ENCODE measurements around the gene PGGHG.

The PGGHG gene

GRCh38 chr11:297051-297585 lies 8.2 kb downstream of the PGGHG start:
- peaks cover 37% of the 10 kb centered on the region for H3K36me3 ChIP-seq (ENCODE audit: control insufficient read depth, insufficient read depth, low read length)
- H3K4me1 ChIP-seq (ENCODE audit: control insufficient read depth, insufficient read depth, low read length): peaks cover 11% of the 10 kb centered on the region
- no peak overlapping the region for H3K9ac ChIP-seq (ENCODE audit: low read depth, low read length)
- H3K4me3 ChIP-seq (ENCODE audit: low read depth, low read length): no peak overlapping the region
- H3K27me3 ChIP-seq (ENCODE audit: control insufficient read depth, insufficient read depth, low read length): no peaks in the 10 kb centered on the region
- H3K9me3 ChIP-seq (ENCODE audit: control insufficient read depth, insufficient read depth, low read length): no peaks in the 10 kb centered on the region

GRCh38 chr11:297586-298405 lies 8.9 kb downstream of the PGGHG start:
- no peaks in the 10 kb centered on the region for H3K9me3 ChIP-seq (ENCODE audit: control insufficient read depth, insufficient read depth, low read length)
- H3K4me3 ChIP-seq (ENCODE audit: low read depth, low read length): no peak overlapping the region
- H3K4me1 ChIP-seq (ENCODE audit: control insufficient read depth, insufficient read depth, low read length): peaks cover 11% of the 10 kb centered on the region
- H3K27me3 ChIP-seq (ENCODE audit: control insufficient read depth, insufficient read depth, low read length): no peaks in the 10 kb centered on the region
- no peak overlapping the region for H3K9ac ChIP-seq (ENCODE audit: low read depth, low read length)
- peaks cover 30% of the 10 kb centered on the region for H3K36me3 ChIP-seq (ENCODE audit: control insufficient read depth, insufficient read depth, low read length)

GRCh38 chr11:298406-299065 lies 9.6 kb downstream of the PGGHG start:
- H3K9me3 ChIP-seq (ENCODE audit: control insufficient read depth, insufficient read depth, low read length): no peaks in the 10 kb centered on the region
- no peak overlapping the region for H3K9ac ChIP-seq (ENCODE audit: low read depth, low read length)
- H3K27me3 ChIP-seq (ENCODE audit: control insufficient read depth, insufficient read depth, low read length): no peaks in the 10 kb centered on the region
- H3K4me1 ChIP-seq (ENCODE audit: control insufficient read depth, insufficient read depth, low read length): peaks cover 11% of the 10 kb centered on the region
- peaks cover 24% of the 10 kb centered on the region for H3K36me3 ChIP-seq (ENCODE audit: control insufficient read depth, insufficient read depth, low read length)
- no peak overlapping the region for H3K4me3 ChIP-seq (ENCODE audit: low read depth, low read length)

- H3K4me1 ChIP-seq (ENCODE audit: control insufficient read depth, insufficient read depth, low read length): peaks cover 14% of the 10 kb centered on the region
- no peak within 1 kb of the TSS for H3K4me3 ChIP-seq (ENCODE audit: low read depth, low read length)
- H3K27me3 ChIP-seq (ENCODE audit: control insufficient read depth, insufficient read depth, low read length): no peaks in the 10 kb centered on the region
- H3K9me3 ChIP-seq (ENCODE audit: control insufficient read depth, insufficient read depth, low read length): no peaks in the 10 kb centered on the region
- no peak within 1 kb of the TSS for H3K9ac ChIP-seq (ENCODE audit: low read depth, low read length)
- peaks cover 16% of the 10 kb centered on the region for H3K36me3 ChIP-seq (ENCODE audit: control insufficient read depth, insufficient read depth, low read length)
Observed at GRCh38 chr11:299081-299891, 10.4 kb downstream of the PGGHG start, which contains the start of gene IFITM5. IFITM5 (minus strand) TSS chr11:299526; CDS start chr11:299490, 36 bp downstream.

- Histone ChIP-seq H3K9ac (ENCODE audit: low read depth, low read length) (no peak overlapping the region), H3K27me3 (ENCODE audit: control insufficient read depth, insufficient read depth, low read length) (no peaks in the 10 kb centered on the region), H3K36me3 (ENCODE audit: control insufficient read depth, insufficient read depth, low read length) (peaks cover 9% of the 10 kb centered on the region), H3K9me3 (ENCODE audit: control insufficient read depth, insufficient read depth, low read length) (no peaks in the 10 kb centered on the region), H3K4me1 (ENCODE audit: control insufficient read depth, insufficient read depth, low read length) (peaks cover 18% of the 10 kb centered on the region), H3K4me3 (ENCODE audit: low read depth, low read length) (no peak overlapping the region)
Observed at GRCh38 chr11:299951-300735, 11.2 kb downstream of the PGGHG start.

- Histone ChIP-seq H3K36me3 (ENCODE audit: control insufficient read depth, insufficient read depth, low read length) (no peaks in the 10 kb centered on the region), H3K4me1 (ENCODE audit: control insufficient read depth, insufficient read depth, low read length) (peaks cover 36% of the 10 kb centered on the region), H3K4me3 (ENCODE audit: low read depth, low read length) (no peak overlapping the region), H3K27me3 (ENCODE audit: control insufficient read depth, insufficient read depth, low read length) (no peaks in the 10 kb centered on the region), H3K9ac (ENCODE audit: low read depth, low read length) (no peak overlapping the region), H3K9me3 (ENCODE audit: control insufficient read depth, insufficient read depth, low read length) (no peaks in the 10 kb centered on the region)
Observed at GRCh38 chr11:303363-303762, 14.4 kb downstream of the PGGHG start.

GRCh38 chr11:304061-304506 lies 15.2 kb downstream of the PGGHG start:
- peaks cover 36% of the 10 kb centered on the region for H3K4me1 ChIP-seq (ENCODE audit: control insufficient read depth, insufficient read depth, low read length)
- no peak overlapping the region for H3K4me3 ChIP-seq (ENCODE audit: low read depth, low read length)
- no peaks in the 10 kb centered on the region for H3K27me3 ChIP-seq (ENCODE audit: control insufficient read depth, insufficient read depth, low read length)
- no peak overlapping the region for H3K9ac ChIP-seq (ENCODE audit: low read depth, low read length)
- H3K9me3 ChIP-seq (ENCODE audit: control insufficient read depth, insufficient read depth, low read length): no peaks in the 10 kb centered on the region
- no peaks in the 10 kb centered on the region for H3K36me3 ChIP-seq (ENCODE audit: control insufficient read depth, insufficient read depth, low read length)

- Histone ChIP-seq H3K36me3 (ENCODE audit: control insufficient read depth, insufficient read depth, low read length) (no peaks in the 10 kb centered on the region), H3K4me3 (ENCODE audit: low read depth, low read length) (peak overlapping the region; percentile 1), H3K4me1 (ENCODE audit: control insufficient read depth, insufficient read depth, low read length) (peaks cover 40% of the 10 kb centered on the region), H3K9me3 (ENCODE audit: control insufficient read depth, insufficient read depth, low read length) (no peaks in the 10 kb centered on the region), H3K27me3 (ENCODE audit: control insufficient read depth, insufficient read depth, low read length) (no peaks in the 10 kb centered on the region), H3K9ac (ENCODE audit: low read depth, low read length) (peak overlapping the region; percentile 17)
Observed at GRCh38 chr11:304915-305843, 16.3 kb downstream of the PGGHG start.

- H3K36me3 ChIP-seq (ENCODE audit: control insufficient read depth, insufficient read depth, low read length): no peaks in the 10 kb centered on the region
- H3K4me3 ChIP-seq (ENCODE audit: low read depth, low read length): peak overlapping the region; percentile 1
- no peaks in the 10 kb centered on the region for H3K9me3 ChIP-seq (ENCODE audit: control insufficient read depth, insufficient read depth, low read length)
- H3K9ac ChIP-seq (ENCODE audit: low read depth, low read length): peak overlapping the region; percentile 17
- H3K27me3 ChIP-seq (ENCODE audit: control insufficient read depth, insufficient read depth, low read length): no peaks in the 10 kb centered on the region
- H3K4me1 ChIP-seq (ENCODE audit: control insufficient read depth, insufficient read depth, low read length): peaks cover 35% of the 10 kb centered on the region
Observed at GRCh38 chr11:305844-306211, 16.9 kb downstream of the PGGHG start.

- H3K27me3 ChIP-seq (ENCODE audit: control insufficient read depth, insufficient read depth, low read length): no peaks in the 10 kb centered on the region
- no peaks in the 10 kb centered on the region for H3K9me3 ChIP-seq (ENCODE audit: control insufficient read depth, insufficient read depth, low read length)
- no peak overlapping the region for H3K9ac ChIP-seq (ENCODE audit: low read depth, low read length)
- no peak overlapping the region for H3K4me3 ChIP-seq (ENCODE audit: low read depth, low read length)
- H3K36me3 ChIP-seq (ENCODE audit: control insufficient read depth, insufficient read depth, low read length): no peaks in the 10 kb centered on the region
- peaks cover 34% of the 10 kb centered on the region for H3K4me1 ChIP-seq (ENCODE audit: control insufficient read depth, insufficient read depth, low read length)
Observed at GRCh38 chr11:306645-307371, 17.9 kb downstream of the PGGHG start.
